HEK293T (cell line): ENCODE data around the gene CLDN3.

Experiments
- CTCF ChIA-PET: fragments of 350-600 bp; formaldehyde crosslinking; extraction: SDS; loops from one replicate; lab custom pipeline; 2021; ENCODE audit warnings: antibody characterized with exemption, inconsistent platforms; lab: Yijun Ruan, JAX
- POLR2A ChIA-PET: fragments of 350-600 bp; formaldehyde crosslinking; extraction: SDS; loops from one replicate; lab custom pipeline; 2020; ENCODE audit warnings: antibody characterized with exemption, inconsistent platforms; lab: Yijun Ruan, JAX
- DNase-seq: peaks from one replicate; pipeline ENCODE4 v3.0.0; 2012; ENCODE audit warnings: mixed read lengths; ENCODE audit errors: extremely low spot score
- ARNT ChIP-seq: fragments of 450-650 bp; IDR thresholded peaks from 2 replicates; pipeline ENCODE4 v1.6.1; 2017; ENCODE audit warnings: mild to moderate bottlenecking
- BHLHE40 ChIP-seq: fragments of 450-650 bp; IDR thresholded peaks from 2 replicates; pipeline ENCODE4 v1.6.1; 2016; ENCODE audit warnings: mild to moderate bottlenecking, moderate library complexity, borderline replicate concordance
- CTBP1 ChIP-seq: fragments of 450-650 bp; IDR thresholded peaks from 2 replicates; pipeline ENCODE4 v1.6.1; 2016; ENCODE audit warnings: borderline replicate concordance
- ELF4 ChIP-seq: fragments of 450-650 bp; IDR thresholded peaks from 2 replicates; pipeline ENCODE4 v1.6.1; 2017; ENCODE audit warnings: antibody characterized with exemption
- FOXA1 ChIP-seq: fragments of 450-650 bp; IDR thresholded peaks from 2 replicates; pipeline ENCODE4 v1.6.1; 2016; ENCODE audit warnings: mild to moderate bottlenecking
- FOXK2 ChIP-seq: fragments of 450-650 bp; IDR thresholded peaks from 2 replicates; pipeline ENCODE4 v1.6.1; 2016; ENCODE audit warnings: mild to moderate bottlenecking
- FOXM1 ChIP-seq: fragments of 450-650 bp; IDR thresholded peaks from 2 replicates; pipeline ENCODE4 v1.6.1; 2017; ENCODE audit warnings: mild to moderate bottlenecking, borderline replicate concordance
- HDGF ChIP-seq: fragments of 450-650 bp; IDR thresholded peaks from 2 replicates; pipeline ENCODE4 v1.6.1; 2017; ENCODE audit warnings: antibody characterized with exemption, borderline replicate concordance
- L3MBTL2 ChIP-seq: fragments of 450-650 bp; conservative IDR thresholded peaks from 2 replicates; pipeline ENCODE4 v1.6.1; 2016; ENCODE audit warnings: mild to moderate bottlenecking
- LEF1 ChIP-seq: fragments of 450-650 bp; IDR thresholded peaks from 2 replicates; pipeline ENCODE4 v1.6.1; 2017; ENCODE audit warnings: mild to moderate bottlenecking, borderline replicate concordance
- NFRKB ChIP-seq: fragments of 450-650 bp; IDR thresholded peaks from 2 replicates; pipeline ENCODE4 v1.6.1; 2016; ENCODE audit warnings: mild to moderate bottlenecking, moderate library complexity
- SP1 ChIP-seq: fragments of 450-650 bp; IDR thresholded peaks from 2 replicates; pipeline ENCODE4 v1.6.1; 2017
- SUZ12 ChIP-seq: fragments of 450-650 bp; IDR thresholded peaks from 2 replicates; pipeline ENCODE4 v1.6.1; 2016; ENCODE audit warnings: mild to moderate bottlenecking
- TARDBP ChIP-seq: fragments of 450-650 bp; IDR thresholded peaks from 2 replicates; pipeline ENCODE4 v1.6.1; 2016
- ZNF384 ChIP-seq: fragments of 450-650 bp; IDR thresholded peaks from 2 replicates; pipeline ENCODE4 v1.6.1; 2016
- TF ChIP-seq, protein P1 (sequence below): fragments of 450-650 bp; IDR thresholded peaks from 2 replicates; pipeline ENCODE4 v1.6.1; 2016

CLDN3 gene

DNA sequence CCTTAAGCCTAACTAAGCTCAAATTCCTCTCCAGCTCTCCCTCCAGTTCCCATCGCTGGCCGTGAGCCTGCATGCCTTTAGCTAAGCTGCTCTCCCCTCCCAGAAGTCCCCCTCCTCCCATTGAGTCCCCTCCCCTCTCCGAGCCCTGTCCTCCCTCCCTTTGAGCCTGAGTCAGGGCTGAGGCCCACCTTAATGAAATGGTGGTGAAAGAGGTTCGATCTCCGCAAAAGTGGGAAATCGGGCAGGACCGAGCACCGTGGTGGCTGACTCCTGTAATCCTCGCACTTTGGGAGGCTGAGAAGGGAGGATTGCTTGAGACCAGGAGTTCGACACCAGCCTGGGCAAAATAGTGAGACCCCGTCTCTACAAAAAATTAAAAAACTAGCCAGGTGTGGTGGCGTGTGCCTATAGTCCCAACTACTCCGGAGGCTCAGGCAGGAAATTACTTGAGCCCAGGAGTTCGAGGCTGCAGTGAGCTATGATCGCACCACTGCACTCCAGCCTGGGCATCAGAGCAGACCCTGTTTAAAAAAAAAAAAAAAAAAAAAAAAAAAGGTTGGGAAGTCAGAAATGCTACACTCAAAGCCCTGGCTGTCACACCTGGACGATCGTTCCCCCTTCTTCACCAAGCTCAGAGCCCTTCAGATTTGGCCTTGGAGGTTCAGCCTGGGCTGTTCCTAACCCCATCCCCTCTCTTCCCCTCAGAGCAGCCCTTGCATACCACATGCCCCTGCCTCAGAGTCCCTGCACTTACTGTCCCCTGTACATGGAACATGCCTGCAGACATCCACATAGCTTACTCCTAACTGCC, 995 bp upstream of the CLDN3 start:
- POLR2A ChIA-PET = interaction anchor here (0.5 to 1.8 kb wide), 3 partner anchors 16 to 90 kb away, joined by 3 to 8 read pairs (median 3); partner anchors contain the start of gene ABHD11

DNA sequence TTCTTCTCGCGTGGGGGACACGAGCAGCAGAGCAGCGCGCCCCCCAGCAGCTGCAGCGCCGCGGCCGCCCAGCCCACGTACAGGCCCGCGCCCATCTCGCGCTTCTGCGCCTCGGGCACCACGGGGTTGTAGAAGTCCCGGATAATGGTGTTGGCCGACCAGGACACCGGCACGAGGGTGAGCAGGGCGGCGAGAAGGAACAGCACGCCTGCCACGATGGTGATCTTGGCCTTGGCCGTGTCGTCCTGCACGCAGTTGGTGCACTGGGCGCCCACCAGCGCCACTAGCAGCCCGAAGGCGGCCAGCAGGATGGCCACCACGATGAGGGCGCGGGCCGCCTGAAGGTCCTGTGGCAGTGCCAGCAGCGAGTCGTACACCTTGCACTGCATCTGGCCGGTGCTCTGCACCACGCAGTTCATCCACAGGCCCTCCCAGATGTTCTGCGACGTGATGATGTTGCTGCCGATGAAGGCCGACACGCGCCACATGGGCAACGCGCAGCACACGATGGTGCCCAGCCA, 529 bp downstream of the CLDN3 start:
- TF ChIP-seq, protein P1, sequence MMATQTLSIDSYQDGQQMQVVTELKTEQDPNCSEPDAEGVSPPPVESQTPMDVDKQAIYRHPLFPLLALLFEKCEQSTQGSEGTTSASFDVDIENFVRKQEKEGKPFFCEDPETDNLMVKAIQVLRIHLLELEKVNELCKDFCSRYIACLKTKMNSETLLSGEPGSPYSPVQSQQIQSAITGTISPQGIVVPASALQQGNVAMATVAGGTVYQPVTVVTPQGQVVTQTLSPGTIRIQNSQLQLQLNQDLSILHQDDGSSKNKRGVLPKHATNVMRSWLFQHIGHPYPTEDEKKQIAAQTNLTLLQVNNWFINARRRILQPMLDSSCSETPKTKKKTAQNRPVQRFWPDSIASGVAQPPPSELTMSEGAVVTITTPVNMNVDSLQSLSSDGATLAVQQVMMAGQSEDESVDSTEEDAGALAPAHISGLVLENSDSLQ = no peak
- no peak for DNase-seq
- CTCF ChIA-PET = no interaction called here
- POLR2A ChIA-PET = interaction anchor here (1.8 kb wide), 1 partner anchor 31 kb away, joined by 8 read pairs; the partner anchor contains the start of gene ABHD11

More for the DNA sequence above, 995 bp upstream of the CLDN3 start:
- no peak for DNase-seq
- TF ChIP-seq TARDBP (no peak), CTBP1 (no peak), ELF4 (no peak), FOXM1 (no peak)
- CTCF ChIA-PET = interaction anchor here (0.6 kb wide), 2 partner anchors 147 to 235 kb away, joined by 3 read pairs; no protein-coding TSS in a partner anchor

DNA sequence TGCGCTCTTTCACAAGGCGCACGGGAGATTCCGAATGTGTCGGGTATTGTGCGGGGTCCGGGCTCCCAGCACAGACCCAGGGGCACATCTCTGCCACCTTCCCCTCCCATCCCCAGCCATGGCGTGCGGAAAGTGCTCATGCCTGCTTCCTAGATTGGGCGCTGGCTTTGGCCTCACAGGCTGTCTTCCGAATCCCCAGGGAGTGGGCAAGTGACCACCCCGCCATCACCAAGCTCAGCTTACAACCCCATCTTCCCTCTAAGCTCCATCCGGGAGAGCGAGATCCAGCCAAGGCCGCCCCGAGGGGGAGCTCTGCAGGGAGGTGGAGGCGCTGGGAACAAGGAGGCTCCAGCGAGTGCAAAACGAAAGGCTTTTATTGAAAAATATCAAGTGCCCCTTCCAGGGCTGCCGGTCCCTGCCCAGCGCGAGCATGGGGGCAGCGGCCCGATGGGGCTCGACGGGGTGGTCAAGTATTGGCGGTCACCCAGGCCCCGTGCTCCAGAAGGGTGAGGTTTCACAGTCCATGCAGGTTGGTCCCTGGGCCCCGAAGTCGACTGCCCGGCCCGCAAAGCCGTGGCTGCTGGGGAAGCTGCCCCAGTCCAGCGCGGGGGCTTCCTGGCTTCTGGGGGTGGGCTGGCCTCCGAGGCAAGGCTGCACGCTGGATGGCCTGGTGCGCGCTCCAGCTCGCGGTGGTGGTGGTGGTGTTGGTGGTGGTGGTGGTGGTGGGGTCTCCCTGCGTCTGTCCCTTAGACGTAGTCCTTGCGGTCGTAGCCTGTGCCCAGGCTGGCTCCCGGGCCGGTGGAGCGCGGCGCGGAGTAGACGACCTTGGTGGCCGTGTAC, 1.2 kb downstream of the CLDN3 start:
- DNase-seq = no peak
- CTCF ChIA-PET = no interaction called here
- TF ChIP-seq ZNF384 (no peak), L3MBTL2 (no peak), FOXM1 (no peak), ARNT (no peak), LEF1 (no peak), ELF4 (no peak), NFRKB (no peak), BHLHE40 (no peak), HDGF (no peak), CTBP1 (no peak), SP1 (no peak), FOXA1 (no peak)
- POLR2A ChIA-PET = no interaction called here

DNA sequence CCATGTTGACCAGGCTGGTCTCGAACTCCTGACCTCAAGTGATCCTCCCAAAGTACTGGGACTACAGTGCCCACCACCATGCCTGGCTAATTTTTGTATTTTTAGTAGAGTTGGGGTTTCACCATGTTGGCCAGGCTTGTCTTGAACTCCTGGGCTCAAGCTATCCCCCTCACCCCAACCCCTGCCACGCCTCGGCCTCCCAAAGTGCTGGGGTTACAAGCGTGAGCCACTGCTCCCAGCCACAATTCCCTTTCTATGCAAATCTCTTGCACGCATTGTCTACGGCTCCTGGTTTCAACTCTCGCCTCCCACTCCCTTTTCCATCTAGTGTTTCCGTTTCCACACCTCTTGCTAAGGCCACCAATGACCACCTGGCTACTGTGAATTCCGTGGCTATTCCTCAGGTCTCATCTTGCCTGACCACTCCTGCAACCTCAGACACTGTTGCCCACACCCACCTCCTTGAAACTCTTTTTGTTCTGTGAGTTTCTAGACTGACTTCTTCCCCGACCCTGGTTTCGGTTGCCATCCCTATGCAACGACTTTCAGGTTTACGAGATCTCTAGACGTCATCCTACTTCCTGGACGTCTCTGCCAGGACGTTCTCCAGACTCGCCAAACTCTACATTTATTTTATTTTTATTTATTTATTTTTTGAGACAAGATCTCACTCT, 3.4 kb downstream of the CLDN3 start:
- ChIA-PET POLR2A (no interaction called here), CTCF (no interaction called here)
- TF ChIP-seq FOXA1 (no peak), LEF1 (no peak), SP1 (no peak), FOXK2 (no peak), ZNF384 (no peak), TARDBP (no peak), CTBP1 (no peak)
- DNase-seq = no peak

DNA sequence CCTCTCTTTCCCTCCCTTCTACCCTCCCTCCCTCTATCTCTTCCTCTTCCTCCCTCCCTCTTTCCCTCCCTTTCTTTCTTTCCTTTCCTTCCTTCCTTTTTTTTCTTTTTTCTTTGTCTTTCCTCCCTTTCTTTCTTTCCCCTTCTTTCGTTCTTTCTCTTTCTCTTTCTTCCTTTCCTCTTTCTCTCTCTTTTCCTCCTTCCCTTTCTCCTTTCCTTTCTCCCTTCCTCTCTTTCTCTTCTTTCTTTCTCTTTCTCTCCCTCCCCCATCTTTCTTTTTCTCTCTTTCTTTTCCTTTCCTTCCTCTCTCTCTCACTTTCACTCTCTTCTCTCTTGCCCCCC, 7.4 kb downstream of the CLDN3 start:
- no peak for TF ChIP-seq ARNT
- TF ChIP-seq FOXA1 = no peak
- TF ChIP-seq, protein P1 = no peak
- TF ChIP-seq FOXM1 = no peak
- TF ChIP-seq CTBP1 = no peak
- no peak for TF ChIP-seq SUZ12
- TF ChIP-seq LEF1 = no peak
- TF ChIP-seq FOXK2 = no peak
- no peak for TF ChIP-seq ELF4
- ChIA-PET CTCF (interaction anchor here (0.7 kb wide), 1 partner anchor 21 kb away, joined by 3 read pairs; no protein-coding TSS in a partner anchor), POLR2A (no interaction called here)
- DNase-seq = no peak

DNA sequence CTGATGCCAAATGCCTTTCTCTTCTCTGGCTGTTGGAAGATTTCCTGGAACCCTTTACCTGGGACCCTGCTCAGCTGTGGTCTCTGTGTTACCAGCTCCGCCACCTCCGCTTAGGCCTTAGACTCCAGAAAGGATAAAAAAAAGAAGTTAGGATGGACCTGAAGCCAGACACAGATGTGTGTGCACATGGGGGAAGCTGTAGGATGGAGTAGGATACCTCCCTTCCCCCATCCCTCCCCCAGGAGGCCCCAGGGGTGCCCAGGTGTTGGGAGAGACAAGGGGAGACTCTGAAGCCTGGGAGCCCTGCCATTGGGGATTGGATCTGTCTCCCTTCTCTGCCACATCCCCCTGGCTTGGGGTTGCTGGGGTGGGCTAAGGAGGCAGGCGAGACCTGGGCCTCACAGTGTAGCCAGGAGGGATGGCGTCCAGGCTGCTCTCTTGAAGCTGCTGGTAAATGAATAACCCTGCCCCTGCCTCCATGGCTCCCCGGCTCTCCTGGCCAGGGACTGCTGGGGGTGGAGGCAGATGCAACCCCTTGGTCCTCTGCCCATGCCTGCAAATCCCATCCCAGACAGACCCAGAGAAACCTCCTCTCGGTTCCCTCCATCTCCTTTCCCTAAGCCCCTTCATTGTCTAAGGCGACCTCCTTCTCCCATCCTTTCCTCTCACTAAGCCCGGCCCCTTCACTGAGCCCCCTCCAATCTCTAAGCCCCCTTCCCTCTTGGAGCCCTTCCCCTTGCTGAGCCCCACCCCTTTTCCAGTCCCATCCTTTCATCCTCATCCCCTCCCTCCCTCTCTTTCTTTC, 8.0 kb downstream of the CLDN3 start:
- TF ChIP-seq, protein P1 = no peak
- TF ChIP-seq FOXM1 = no peak
- TF ChIP-seq CTBP1 = no peak
- TF ChIP-seq NFRKB = no peak
- TF ChIP-seq ELF4 = no peak
- no peak for TF ChIP-seq BHLHE40
- no peak for TF ChIP-seq SUZ12
- no peak for TF ChIP-seq SP1
- TF ChIP-seq FOXK2 = no peak
- TF ChIP-seq ARNT = no peak
- no peak for TF ChIP-seq HDGF
- no peak for TF ChIP-seq L3MBTL2
- no peak for TF ChIP-seq TARDBP
- no peak for DNase-seq
- ChIA-PET CTCF (no interaction called here), POLR2A (no interaction called here)
